Raji (cell line): Measurements from ENCODE around the gene ADSS1.

Experiments used
- POLR2A ChIP-seq: IDR thresholded peaks from 2 replicates; pipeline ENCODE4 v1.6.1; 2011; ENCODE audit warnings: low read depth, low read length, control low read depth; ENCODE audit not compliant: insufficient read depth

The ADSS1 gene

DNA sequence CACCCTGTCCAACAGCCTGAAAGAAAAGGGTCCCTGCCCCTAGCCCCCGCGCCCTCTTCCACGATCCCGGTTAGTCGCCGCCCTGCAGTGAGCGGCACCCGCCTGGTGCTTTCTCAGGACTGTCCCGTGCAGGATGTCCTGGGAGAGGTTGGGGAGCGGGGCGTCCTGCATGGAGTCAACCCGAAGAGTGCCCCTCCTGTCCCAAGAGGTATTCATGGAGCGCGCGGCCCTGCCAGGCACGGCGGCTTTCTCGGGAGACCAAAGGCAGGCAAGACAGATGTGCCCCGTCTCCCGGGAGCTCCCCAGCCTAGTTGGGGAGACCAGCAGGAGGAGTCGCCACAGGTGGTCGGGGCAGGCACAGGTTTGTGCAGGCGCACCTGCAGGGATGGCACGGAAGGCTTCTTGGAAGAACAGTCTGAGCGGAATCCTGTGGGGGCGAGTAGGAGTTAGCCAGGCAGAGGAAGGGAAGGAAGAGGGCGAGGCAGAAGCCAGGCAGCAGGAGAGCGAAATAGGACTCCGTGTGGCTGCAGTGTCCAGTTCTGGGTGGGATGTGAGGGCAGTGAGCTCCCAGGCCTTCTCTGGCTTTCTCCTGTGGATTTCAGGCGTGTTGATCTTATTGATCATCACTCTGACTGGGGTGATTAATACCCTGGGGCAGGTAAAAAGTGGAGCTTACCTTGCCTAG lies 29.6 kb downstream of the ADSS1 start:
- TF ChIP-seq POLR2A, result no peak

DNA sequence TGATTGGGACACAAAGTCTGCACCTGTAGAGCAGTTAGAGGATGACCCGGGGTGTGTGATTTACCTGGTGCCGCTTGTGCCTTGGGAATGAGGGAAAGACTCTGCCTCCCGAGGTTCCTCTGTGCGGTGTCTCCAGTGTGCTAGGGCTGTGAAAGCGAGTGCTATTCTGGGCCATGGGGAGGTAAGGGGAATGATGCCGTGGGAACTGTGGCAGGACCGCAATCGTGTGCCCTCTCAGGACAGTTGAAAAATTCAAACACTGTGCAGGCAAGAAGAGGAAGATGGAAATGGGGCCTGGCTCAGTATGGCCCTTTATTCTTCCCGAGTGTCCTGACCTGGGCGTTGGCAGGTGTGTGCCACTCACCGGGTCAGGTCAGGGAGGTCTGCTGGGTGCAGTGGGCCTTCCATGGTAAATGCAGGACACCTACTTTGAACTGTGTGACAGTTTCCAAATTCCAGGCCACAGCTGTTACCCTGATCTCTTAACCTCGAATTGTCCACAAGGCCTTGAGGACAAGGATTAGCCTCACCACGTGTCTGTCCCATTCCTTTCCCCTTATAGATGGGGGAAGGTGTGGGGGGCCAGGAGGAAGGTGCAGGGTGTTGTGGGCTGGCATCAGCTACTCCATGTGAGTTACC lies 30.3 kb downstream of the ADSS1 start:
- TF ChIP-seq POLR2A, result no peak

DNA sequence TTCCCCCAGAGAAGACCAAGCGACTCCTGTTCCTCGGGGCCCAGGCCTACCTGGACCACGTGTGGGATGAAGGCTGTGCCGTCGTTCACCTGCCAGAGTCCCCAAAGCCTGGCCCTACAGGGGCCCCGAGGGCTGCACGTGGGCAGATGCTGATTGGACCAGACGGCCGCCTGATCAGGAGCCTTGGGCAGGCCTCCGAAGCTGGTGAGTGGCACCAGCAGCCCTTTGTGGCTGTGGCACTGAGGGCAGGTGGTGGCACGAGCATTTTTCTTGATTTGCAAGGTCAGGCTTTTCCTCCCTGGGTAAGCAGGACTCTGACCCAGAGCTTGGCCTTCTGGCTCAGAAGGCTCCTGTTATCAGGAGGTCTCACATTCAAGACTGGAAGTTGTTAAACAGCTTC lies 31.6 kb downstream of the ADSS1 start:
- no peak for TF ChIP-seq POLR2A

DNA sequence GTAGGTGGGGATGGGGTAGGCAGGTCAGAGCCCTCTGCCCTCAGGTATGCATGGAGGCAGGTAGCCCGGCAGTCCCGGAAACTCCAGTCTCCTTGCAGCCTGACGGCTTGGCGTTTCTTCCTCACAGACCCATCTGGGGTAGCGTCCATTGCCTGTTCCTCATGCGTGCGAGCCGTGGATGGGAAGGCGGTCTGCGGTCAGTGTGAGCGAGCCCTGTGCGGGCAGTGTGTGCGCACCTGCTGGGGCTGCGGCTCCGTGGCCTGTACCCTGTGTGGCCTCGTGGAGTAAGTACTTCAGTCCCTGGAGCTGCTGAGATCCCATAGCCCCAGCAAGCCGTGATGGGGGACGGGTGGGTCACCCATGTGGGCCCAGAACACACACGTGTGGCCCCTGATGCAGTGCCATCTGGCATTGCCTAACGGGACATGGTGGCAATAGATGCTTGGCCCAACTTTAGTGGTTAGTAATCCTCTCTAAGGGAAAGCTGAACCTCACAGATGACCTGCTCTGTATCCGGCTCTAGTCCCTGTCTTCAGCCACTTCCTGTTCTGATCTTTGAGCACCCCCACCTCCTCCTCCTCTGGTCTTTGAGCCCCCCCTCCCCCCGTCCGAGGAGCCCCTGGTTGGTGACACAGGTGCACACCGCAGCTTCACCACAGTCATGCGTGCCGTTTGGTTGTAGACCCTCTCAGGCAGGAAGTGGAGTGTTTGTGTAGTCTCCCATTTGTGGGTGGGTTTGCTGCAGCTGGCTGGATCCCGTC lies 32.6 kb downstream of the ADSS1 start:
- TF ChIP-seq POLR2A, result no peak

DNA sequence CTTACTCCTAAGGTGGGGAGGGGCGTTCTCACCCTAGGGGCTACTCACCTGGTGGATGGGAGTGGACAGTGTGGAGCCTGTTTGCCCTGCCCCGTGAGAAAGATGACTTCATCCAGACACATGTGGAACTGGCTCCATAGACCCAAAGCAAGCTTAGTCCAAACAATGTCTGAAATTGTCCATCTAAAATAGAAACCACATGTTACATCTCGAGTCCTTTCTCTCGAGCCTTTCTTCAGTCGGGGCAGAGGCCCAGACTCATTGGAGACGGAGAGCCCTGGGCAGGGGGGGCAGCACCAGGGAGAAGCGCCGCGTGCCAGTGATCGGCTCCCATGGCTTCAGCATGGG lies 33.2 kb downstream of the ADSS1 start:
- no peak for TF ChIP-seq POLR2A

DNA sequence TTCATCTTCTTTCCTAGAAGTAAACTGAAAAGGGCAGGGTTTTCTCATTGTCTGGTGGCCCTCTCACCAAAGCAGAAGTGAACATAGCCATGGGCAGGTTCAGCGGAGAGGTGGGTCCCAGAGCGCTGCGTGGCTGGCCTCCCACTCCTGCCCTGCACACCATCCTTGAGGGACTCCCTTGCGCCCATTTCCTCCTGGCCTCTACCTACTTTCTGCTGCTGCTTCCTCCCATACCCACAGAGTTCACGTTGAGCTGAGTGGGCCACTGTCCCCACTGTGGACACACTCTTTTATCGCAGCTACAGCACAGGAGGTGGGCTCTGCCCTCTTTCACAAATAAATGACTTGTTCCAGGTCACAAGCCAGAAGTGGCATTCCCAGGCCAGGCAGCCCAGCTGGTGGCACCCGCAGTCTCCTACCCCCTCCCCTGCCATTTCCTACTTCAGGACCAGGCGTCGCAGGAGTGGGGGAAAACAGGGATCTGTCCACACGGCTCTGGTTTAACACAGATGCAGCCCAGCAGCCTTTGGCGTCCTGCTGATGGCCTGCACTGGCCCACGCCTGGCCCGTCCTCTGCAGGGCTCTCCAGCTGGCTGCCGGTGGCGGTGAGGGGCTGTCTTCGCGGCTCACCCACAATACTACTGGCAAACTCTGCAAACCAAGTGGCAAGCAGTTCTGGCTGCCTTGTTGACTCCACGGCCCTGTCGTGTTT lies 33.8 kb downstream of the ADSS1 start:
- TF ChIP-seq POLR2A, result no peak

DNA sequence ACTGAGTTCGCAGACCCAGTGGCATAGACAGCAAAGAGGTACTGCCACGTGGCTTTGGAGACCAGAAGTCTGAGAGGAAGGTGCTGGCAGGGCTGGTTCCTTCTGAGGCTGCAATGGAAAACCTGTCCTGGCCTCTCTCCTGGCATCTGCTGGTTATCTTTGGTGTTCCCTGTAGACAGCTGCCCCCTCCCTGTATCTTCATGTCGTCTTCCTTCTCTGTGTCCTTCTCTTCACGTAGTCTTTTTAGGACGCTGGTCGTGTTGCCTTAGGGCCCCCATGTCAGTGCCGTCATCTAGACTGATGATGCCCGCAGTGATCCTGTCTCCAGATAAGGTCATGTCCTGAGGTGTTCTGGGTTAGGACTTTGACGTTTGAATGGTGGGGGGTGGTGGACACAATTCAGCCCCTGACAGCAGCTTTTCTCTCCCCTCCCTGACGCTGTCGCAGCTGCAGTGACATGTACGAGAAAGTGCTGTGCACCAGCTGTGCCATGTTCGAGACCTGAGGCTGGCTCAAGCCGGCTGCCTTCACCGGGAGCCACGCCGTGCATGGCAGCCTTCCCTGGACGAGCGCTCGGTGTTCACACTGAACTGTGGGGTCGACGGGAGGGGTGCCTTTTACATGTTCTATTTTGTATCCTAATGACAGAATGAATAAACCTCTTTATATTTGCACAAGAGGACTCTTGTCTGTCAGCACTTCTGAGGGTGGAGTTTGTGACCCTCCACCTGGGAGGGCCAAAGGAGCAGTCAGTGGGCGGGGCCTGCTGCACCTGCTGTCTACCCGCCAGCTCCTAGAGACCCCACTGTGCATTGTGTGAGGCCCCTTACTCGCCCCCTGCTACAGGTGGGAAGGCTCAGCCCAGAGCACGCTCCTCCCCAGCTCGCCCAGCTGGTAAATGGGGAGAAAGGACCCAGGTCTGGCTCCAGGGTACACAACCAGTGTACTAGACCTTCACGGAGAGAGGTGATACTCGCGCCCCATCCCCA lies 35.2 kb downstream of the ADSS1 start:
- TF ChIP-seq POLR2A, result no peak

DNA sequence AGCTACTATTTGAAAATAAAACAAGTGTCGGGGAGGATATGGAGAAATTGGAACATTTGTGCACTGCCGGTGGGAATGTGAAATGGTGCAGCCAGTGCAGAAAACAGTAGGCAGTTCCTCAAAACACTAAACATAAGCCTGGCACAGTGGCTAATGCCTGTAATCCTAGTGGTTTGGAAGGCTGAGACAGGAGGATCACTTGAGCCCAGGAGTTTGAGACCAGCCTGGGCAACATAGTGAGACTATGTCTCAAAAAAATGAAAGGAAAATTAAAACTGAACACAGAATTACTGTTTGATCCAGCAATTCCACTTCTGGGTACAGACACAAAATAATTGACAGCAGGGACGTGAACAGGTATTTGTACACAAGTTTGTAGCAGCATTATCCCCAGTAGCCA lies 41.5 kb downstream of the ADSS1 start:
- no peak for TF ChIP-seq POLR2A

DNA sequence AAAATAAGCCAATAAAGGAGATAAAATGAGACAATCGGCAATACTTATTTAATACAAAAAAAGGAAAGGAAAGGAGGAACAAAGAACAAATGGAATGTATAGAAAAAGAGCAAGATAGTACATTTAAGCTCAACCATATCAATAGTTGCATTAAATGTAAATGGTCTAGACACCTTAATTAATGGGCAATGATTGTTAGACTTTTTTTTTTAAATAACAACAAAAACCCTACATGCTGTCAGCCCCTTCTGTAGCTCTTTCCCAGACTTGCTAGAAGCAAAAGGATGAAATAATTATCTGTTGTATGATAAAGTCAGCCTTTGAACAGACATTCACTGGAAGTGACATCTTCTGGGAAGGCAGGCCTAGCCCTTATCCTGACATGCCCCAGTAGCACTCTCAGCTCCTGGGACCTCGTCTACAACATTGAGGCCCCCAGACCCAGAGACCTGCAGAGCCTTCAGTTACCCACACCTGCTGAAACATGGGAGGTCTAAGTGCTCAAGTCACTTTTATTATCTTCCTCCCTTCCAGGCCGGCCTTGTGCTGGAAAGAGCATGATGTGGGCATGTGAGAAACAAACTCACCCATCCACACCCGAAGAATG lies 42.3 kb downstream of the ADSS1 start:
- TF ChIP-seq POLR2A, result no peak

DNA sequence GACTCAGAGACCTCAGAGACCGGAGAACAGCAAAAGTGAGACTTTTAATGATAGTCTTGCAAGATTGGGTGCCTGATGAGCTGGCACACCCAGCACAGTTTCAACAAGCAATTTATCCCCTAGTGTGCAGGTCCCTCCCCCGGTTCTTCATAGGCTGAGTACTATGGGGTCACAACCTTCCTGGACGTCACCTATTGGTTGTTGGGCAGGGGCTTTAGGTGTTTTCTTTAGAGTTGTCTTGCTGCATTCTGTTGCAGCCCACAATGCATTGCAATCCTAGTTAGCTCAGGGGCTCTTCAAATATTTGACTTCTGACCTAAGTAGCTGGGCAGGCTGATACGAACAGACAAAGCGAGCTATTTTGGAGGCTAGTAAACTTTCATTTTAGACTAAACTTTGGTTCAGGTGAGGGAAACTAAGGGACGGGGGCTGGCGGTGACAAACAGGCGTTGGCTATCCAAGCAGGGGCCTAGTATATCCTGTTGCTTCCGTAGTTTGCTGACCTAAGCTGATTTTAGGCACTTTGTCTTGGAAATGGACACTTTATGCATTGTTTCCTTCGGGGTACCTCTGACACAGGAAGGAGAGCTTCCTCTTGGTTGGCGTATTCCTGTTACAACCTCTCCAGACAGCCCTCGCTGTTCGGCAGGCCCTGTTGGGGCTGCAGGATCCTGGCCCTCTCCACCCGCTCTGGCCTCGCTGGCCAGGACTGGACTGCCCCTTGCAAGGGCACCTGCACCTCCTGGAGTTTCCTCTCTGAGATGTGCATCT lies 43.0 kb downstream of the ADSS1 start:
- TF ChIP-seq POLR2A, result no peak

DNA sequence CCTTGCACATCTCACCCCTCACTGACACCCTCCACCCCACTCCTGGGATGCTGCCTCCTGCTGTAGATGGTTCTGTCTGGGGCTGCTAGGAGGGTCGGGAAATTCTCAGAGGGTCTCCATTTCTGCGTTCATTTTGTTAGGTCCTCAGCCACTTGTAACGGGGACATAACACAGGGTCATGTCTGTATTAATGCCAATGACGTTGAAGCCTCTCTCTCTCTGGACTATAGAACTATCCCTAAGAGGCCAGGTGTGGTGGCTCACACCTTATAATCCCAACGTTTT lies 43.5 kb downstream of the ADSS1 start:
- no peak for TF ChIP-seq POLR2A

DNA sequence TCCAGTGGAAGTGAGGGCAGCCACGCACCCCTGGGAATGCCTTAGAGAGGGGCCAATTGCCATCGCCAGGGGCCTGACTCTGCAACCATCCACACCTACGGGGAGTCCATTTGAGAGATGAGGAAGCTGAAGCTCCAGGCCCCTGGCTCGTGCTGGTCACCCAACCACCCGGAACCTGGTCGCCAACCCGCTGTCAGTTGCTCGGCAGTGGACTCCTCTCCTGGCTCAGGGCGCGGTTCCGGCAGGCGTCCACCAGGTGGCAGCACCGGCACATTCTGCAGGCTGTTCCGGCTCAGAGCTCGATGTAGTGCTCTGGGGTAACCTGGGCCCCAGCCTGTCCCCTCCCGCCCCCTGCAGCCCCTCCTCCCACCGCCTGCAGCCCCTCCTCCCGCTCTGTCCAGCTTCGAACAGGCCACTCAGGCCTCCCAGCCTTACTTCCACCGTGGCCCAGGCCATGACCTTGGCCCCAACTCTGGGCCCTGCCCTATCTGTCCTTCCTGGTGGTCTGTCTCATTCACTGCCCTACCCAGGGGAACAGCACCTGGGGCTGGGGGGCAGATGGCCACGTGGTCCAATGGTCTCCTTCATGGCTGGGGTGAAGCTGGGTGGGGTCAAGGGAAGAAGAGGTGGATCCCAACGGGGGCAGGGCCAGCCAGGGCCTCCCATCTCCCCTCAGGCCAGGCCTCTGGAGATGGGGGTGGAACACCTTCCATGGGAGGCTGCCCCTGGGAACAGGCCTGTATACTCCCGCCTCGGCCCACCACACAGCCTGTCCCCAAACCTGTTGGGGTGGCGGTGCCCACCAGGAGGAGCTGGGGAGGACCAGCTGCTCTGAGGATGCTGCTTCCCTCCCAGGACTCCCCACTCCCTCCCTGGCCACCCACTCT lies 44.7 kb downstream of the ADSS1 start:
- TF ChIP-seq POLR2A, result no peak
